Right renal pelvis (tissue), 4 donors: Measurements from ENCODE around the gene BCL2A1. TPM values are rescaled to one million over a fixed set of nuclear protein-coding genes. Genes with fewer than 3 reads are reported as not detected.
"Not testable (repeated sequence)": the region's sequence is repeated elsewhere in the genome, so short reads cannot be mapped to it uniquely, and the experiment has no call there.

Source experiments
- DNase-seq, 4 donors: peaks; one replicate each; pipeline ENCODE4 v3.0.0-alpha.2; 2013; ENCODE audit warnings: low read depth in 4 of 4, low spot score in 3 of 4, missing footprints in 1 of 4
- polyA plus RNA-seq, 4 donors: library from polyadenylated mRNA; unstranded; fragments of 120-200 nt; gene quantifications; one replicate each; pipeline ENCODE4 v1.2.1, GENCODE V29; 2013; ENCODE audit not compliant: insufficient read length in 4 of 4

Gene BCL2A1
- polyA plus RNA-seq = under 1 TPM in 2 of 4 donors, not detected in 2; 0.22 to 0.32 TPM

GRCh38 chr15:79970624-79971434 is at the start of gene BCL2A1:
TSS of gene BCL2A1 (minus strand) at chr15:79971196. CDS start at chr15:79971119, 77 bp downstream.
- DNase-seq = no peak

GRCh38 chr15:80020731-80021130 is 49.7 kb upstream of the BCL2A1 start:
- no peak for DNase-seq

- not testable (repeated sequence) for DNase-seq
Measured at GRCh38 chr15:80020149-80020548, 49.2 kb upstream of the BCL2A1 start.

GRCh38 chr15:80019168-80019745 is 48.3 kb upstream of the BCL2A1 start:
- no peak for DNase-seq

- DNase-seq = not testable (repeated sequence)
Measured at GRCh38 chr15:80017139-80017538, 46.1 kb upstream of the BCL2A1 start.

- DNase-seq = not testable (repeated sequence)
Measured at GRCh38 chr15:80016506-80016905, 45.5 kb upstream of the BCL2A1 start.

- no peak for DNase-seq
Measured at GRCh38 chr15:80015156-80015555, 44.2 kb upstream of the BCL2A1 start.

GRCh38 chr15:80014186-80014585 is 43.2 kb upstream of the BCL2A1 start:
- not testable (repeated sequence) for DNase-seq

GRCh38 chr15:80012060-80012726 is 41.2 kb upstream of the BCL2A1 start:
- no peak for DNase-seq

- DNase-seq = no peak
Measured at GRCh38 chr15:80011596-80011995, 40.6 kb upstream of the BCL2A1 start.

- DNase-seq = not testable (repeated sequence)
Measured at GRCh38 chr15:80011041-80011523, 40.1 kb upstream of the BCL2A1 start.

GRCh38 chr15:80010131-80010673 is 39.2 kb upstream of the BCL2A1 start:
- no peak for DNase-seq

- DNase-seq = no peak
Measured at GRCh38 chr15:80007532-80007931, 36.5 kb upstream of the BCL2A1 start.

- DNase-seq = no peak
Measured at GRCh38 chr15:80006946-80007345, 36.0 kb upstream of the BCL2A1 start.

- DNase-seq = no peak
Measured at GRCh38 chr15:80003934-80004472, 33.0 kb upstream of the BCL2A1 start.

- DNase-seq = no peak
Measured at GRCh38 chr15:80003171-80003570, 32.2 kb upstream of the BCL2A1 start.

GRCh38 chr15:80002267-80002666 is 31.3 kb upstream of the BCL2A1 start:
- no peak for DNase-seq

GRCh38 chr15:79994615-79995014 is 23.6 kb upstream of the BCL2A1 start:
- DNase-seq = no peak

- DNase-seq = no peak
Measured at GRCh38 chr15:79991826-79992225, 20.8 kb upstream of the BCL2A1 start.

- DNase-seq = no peak
Measured at GRCh38 chr15:79990997-79991334, 20.0 kb upstream of the BCL2A1 start.
